Ishikawa (cell line): ENCODE data around the gene KPNA4.

ENCODE experiments used
- EP300 ChIP-seq: IDR thresholded peaks from 2 replicates; pipeline ENCODE4 v1.6.1; 2012; ENCODE audit warnings: borderline replicate concordance
- RAD21 ChIP-seq: IDR thresholded peaks from 2 replicates; pipeline ENCODE4 v1.6.1; 2012; ENCODE audit warnings: low read depth
- USF1 ChIP-seq: IDR thresholded peaks from 2 replicates; pipeline ENCODE4 v1.6.1; 2012

GRCh38 chr3:160474416-160474838, 90.9 kb downstream of the KPNA4 start:
- no peak for TF ChIP-seq RAD21
- TF ChIP-seq EP300 = no peak
- TF ChIP-seq USF1 = no peak
